Esophagus (tissue), 2 donors: Measurements from ENCODE around the gene LSM10. TPM values are rescaled to one million over a fixed set of nuclear protein-coding genes. Genes with fewer than 3 reads are reported as not detected.
A peak's percentile ranks its signal among the peaks of the same experiment; 100 is the strongest.

Experiments used
- H3K27ac ChIP-seq, 2 donors: one replicate each; pipeline ENCODE4 v1.5.1; 2013; ENCODE audit warnings: low read depth in 2 of 2, mild to moderate bottlenecking in 2 of 2, inconsistent platforms in 1 of 2, low read length in 1 of 2, moderate library complexity in 1 of 2
- H3K27me3 ChIP-seq, 2 donors: one replicate each; pipeline ENCODE4 v1.6.1; 2013; ENCODE audit warnings: low read length in 2 of 2, control low read depth in 1 of 2, mild to moderate bottlenecking in 1 of 2; ENCODE audit not compliant: insufficient read depth in 2 of 2, control insufficient read depth in 1 of 2
- H3K36me3 ChIP-seq, 2 donors: one replicate each; pipeline ENCODE4 v1.6.1; 2013; ENCODE audit warnings: low read length in 1 of 2; ENCODE audit not compliant: control insufficient read depth in 2 of 2, insufficient read depth in 2 of 2
- H3K4me1 ChIP-seq, 2 donors: one replicate each; pipeline ENCODE4 v1.6.1; 2013; ENCODE audit warnings: low read length in 1 of 2; ENCODE audit not compliant: control insufficient read depth in 2 of 2, insufficient read depth in 2 of 2
- H3K4me3 ChIP-seq, 2 donors: one replicate each; pipeline ENCODE4 v1.5.1; 2013; ENCODE audit warnings: low read length in 2 of 2, mild to moderate bottlenecking in 2 of 2, low read depth in 1 of 2, moderate library complexity in 1 of 2
- H3K9me3 ChIP-seq, 2 donors: one replicate each; pipeline ENCODE4 v1.6.1; 2013; ENCODE audit warnings: mild to moderate bottlenecking in 2 of 2, low read depth in 1 of 2, low read length in 1 of 2, moderate library complexity in 1 of 2; ENCODE audit not compliant: control insufficient read depth in 2 of 2, insufficient read depth in 1 of 2
- WGBS, 2 donors: extraction: QIAGEN DNeasy Blood & Tissue Kit; methylation state at CpG; one replicate each; pipeline ENCODE4 v1.1.7; 2013; 5-methylcytosine and 5-hydroxymethylcytosine counted together
- polyA plus RNA-seq, 2 donors: library from polyadenylated mRNA; stranded (reverse); fragments of 200-250 nt; gene quantifications; one replicate each; pipeline ENCODE4 v1.2.3, GENCODE V29; 2013
- donor health status: healthy with polysubstance abuse.
- donor health status: Bipolar disorder and iron deficiency.

The LSM10 gene
- polyA plus RNA-seq, 2 donors = 16.8 to 30.7 TPM

DNA sequence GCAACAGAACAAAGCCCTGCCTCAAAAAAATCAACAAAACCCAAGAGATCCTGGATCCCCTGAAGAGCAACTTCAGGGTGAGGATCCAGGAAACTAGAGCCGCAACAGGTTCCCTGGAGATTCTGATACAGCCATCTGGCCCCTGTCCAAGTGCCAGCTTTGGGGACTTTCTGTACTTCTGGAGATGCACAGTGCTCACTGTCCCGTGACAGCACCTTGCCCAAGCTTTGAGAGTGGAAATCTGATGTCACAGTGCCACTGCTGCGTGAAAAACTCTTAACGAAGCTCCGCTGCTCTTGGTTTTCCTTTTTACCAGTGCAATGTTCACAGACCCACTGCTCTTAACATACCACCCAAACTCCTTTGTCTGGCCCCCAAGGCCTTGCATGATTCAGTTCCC lies 38.3 kb downstream of the LSM10 start:
- H3K36me3 ChIP-seq = peaks cover 24 to 37% of the 10 kb centered on the region in 2 donors
- WGBS, 2 donors = 90 to 94% methylated on average over 5 of the region's 5 CpGs
- peak overlapping the region; percentile 59 to 90 for H3K27ac ChIP-seq
- no peaks in the 10 kb centered on the region for H3K27me3 ChIP-seq
- no peaks in the 10 kb centered on the region for H3K4me1 ChIP-seq
- no peaks in the 10 kb centered on the region for H3K9me3 ChIP-seq
- no peak overlapping the region for H3K4me3 ChIP-seq

DNA sequence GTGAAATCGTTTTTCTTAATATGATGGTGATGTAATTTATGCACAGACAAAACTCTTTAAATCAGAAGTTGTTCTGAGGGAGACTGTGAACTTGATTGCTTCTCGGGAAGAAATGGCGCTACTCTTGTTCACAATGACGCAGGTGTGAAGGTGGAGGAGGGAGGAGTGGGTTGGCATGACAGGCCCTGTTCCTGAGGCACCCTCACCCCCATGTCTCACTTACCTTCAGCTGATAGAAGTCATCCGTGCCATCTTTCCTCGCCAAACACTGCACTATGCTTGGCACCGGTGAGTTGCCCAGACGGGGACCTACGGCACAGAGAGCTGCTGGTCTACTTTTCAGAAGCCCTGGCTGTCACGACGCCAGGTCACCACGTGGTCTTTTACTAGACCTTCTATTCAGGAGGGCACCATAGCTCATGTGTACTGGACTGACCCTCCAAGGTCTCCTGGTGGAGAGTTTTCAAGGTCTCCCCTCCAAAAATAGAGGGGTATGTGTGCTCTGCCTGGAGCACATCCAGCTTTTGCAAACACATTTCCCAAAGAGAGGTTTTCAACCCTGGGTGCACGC lies 39.1 kb downstream of the LSM10 start:
- no peaks in the 10 kb centered on the region for H3K4me1 ChIP-seq
- no peaks in the 10 kb centered on the region for H3K27me3 ChIP-seq
- H3K36me3 ChIP-seq = peaks cover 25 to 42% of the 10 kb centered on the region in 2 donors
- no peak overlapping the region for H3K4me3 ChIP-seq
- H3K27ac ChIP-seq = no peak overlapping the region
- H3K9me3 ChIP-seq = no peaks in the 10 kb centered on the region
- WGBS, 2 donors = 90 to 93% methylated on average over 13 of the region's 13 CpGs

DNA sequence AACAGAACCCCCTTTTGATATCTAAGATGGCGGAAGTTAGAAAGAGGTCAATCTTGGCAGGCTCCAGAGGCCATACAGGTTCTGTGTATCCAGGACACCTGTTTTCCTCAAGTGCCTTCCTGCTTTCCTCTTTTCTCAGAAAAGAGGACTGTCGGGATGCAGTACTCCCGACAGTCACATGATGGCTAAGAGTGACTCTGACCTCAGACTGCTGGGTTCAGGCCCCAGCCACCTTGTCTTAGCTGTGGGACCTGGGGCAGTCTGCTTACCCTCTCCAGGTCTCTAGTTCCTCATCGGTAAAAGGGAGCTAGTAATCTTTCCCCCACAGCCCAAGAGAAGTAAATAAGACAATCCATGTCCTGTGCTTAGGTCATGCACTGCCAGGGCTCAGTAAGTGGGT lies 41.9 kb downstream of the LSM10 start:
- peak overlapping the region in 1 of 2 donors; percentile 1 for H3K27ac ChIP-seq
- no peaks in the 10 kb centered on the region for H3K27me3 ChIP-seq
- no peak overlapping the region for H3K4me3 ChIP-seq
- WGBS, 2 donors = 71 to 79% methylated on average over 4 of the region's 4 CpGs
- peaks cover 3 to 16% of the 10 kb centered on the region in 2 donors for H3K4me1 ChIP-seq
- H3K36me3 ChIP-seq = peaks cover 24 to 49% of the 10 kb centered on the region in 2 donors
- no peaks in the 10 kb centered on the region for H3K9me3 ChIP-seq

DNA sequence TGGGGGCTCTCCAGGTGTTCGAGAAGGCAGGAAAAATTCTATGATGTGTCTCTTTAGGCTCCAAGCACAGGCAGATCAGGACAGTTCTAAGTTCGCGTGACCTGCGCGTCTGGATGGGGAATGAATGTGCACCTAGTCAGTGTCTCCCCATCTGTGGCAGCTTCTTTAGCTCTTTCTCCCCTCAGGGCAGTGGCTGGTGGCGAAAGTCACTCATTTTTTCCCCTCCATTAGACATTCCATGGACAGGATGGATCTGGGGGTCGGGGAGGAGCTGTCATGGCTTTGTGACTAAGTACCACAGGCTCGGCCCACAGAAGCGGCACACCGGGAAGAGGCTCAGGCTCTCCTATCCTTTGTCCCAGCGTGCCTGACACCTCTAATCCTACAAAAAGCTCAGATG lies 43.2 kb downstream of the LSM10 start:
- Histone ChIP-seq H3K36me3 (peaks cover 21 to 52% of the 10 kb centered on the region in 2 donors), H3K27ac (peak overlapping the region in 1 of 2 donors; percentile 48), H3K9me3 (no peaks in the 10 kb centered on the region), H3K4me1 (peaks cover 5 to 28% of the 10 kb centered on the region in 2 donors), H3K4me3 (no peak overlapping the region), H3K27me3 (no peaks in the 10 kb centered on the region)
- 91 to 95% methylated on average over 11 of the region's 11 CpGs for WGBS, 2 donors

DNA sequence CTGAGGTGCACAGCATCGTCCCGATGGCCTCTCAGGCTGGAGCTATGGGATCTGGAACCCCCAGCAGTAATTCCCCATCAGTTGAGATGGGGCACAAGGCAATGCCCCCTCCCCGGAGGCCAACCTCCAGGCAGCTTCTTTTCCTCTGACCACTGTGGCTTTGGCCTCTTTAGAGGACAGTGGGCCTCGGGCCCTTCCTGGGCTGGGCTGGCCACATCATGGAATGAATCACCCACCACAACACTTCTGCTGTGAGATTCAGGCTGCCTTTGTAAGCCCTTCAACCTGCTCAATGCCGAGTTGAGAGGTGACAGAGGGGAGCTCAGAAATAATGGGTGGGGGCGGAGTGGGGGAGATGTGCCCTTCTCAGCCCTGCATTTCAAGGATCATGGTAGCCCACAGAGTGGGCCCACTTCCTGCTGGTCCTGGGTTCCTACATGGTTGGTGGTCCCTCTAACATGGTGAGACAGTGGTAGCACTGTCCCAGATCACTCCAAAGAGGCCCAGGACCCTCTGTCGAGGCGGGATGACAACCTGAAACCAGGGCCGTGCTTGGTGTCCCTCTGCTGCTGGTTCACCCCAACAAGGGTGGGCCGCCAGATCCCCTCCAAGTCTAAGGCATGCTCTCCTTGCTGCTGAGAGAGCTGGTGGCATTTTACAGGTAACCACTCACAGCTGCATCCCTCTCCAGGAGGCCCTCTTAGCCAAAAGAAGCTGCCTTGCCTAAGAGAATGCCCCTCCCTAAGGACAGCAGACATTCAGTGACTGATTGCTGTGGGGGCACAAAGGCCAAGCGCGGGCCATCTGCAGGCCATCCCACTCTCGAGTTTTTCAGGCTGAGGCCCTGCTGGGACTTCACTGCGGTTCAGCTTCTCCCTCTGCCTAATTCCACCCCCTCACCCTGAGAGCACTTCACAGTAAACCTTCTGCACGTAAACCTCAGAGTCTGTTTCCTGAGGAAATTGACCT lies 44.5 kb downstream of the LSM10 start:
- Histone ChIP-seq H3K36me3 (peaks cover 22 to 54% of the 10 kb centered on the region in 2 donors), H3K27me3 (no peaks in the 10 kb centered on the region), H3K4me1 (peaks cover 5 to 31% of the 10 kb centered on the region in 2 donors), H3K27ac (peak overlapping the region in 1 of 2 donors; percentile 26), H3K4me3 (no peak overlapping the region), H3K9me3 (no peaks in the 10 kb centered on the region)
- WGBS, 2 donors = 82 to 85% methylated on average over 15 of the region's 15 CpGs

DNA sequence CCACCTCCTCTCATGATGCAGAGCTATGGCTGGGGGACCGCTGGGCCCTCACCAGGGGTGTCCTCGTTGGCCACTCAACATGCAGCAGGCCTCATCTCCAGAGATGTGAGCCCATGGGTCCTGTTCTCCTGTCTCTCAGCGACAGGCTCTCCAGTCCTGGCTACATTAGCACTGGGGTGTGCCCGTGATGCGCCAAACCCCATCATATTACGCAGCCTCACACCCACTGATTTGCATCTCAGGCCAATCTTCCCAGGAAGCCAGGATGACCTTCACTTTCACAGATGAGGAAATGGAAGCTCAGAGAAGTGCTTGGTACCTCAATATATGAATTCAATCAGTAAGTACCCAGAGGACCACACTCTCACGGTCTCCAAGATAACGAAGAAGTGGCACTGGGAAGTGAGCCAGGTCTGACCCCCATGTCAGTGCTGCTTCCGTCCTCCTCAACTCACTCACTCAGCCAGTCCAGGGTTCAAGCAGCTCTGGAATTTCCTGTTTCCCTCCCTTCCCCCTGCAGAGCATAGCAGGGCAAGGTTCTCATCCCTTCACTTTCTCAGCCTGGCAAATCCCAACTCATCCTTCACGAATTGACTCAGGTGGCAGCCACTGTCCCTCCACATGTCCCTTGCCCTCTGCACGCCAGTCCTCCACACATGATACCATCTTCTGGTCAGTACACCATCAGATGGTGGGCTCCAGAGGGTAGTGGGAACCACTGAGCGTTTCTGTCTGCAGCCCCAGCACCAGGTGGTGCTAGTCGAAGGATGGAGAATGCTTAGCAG lies 45.4 kb downstream of the LSM10 start:
- Histone ChIP-seq H3K4me3 (no peak overlapping the region), H3K36me3 (peaks cover 22 to 52% of the 10 kb centered on the region in 2 donors), H3K9me3 (no peaks in the 10 kb centered on the region), H3K27me3 (no peaks in the 10 kb centered on the region), H3K4me1 (peaks cover 5 to 31% of the 10 kb centered on the region in 2 donors), H3K27ac (peak overlapping the region; percentile 85 to 89)
- WGBS, 2 donors = 85 to 86% methylated on average over 13 of the region's 13 CpGs

DNA sequence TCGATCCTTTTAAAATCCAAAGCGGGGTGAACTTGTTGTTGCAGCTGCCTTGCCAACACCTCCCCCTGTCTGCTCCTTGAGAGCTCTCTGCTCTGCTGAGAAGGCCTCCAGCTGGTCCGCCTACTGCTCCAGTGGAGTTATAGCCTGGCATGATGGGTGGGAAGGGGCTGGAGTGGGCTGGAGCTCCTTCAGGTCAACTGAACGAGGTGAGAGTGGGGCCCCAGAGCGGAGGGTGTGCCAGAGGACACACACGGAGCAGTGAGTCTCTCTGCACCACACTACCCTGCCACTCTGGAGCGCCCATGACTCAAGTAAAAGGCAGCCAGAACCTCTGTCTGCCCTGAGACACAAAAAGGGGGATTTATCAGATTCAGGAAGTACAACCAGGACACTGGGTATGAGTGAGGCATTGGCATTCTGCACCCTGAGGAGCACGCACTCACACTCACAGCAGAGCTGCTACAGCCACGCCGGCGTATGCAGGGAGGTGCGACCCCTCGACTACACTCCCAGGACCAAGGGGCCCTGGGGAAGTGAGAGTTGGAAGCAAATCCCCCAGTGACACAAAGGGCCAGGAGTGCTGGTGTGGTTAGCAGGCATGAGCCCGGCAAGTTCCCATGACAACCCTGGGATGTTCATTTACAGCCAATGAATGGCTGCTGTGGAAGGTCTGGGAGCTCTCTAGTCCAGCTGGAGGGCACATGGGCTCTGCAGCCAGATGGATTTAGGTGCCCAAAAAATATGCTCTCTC lies 46.3 kb downstream of the LSM10 start:
- Histone ChIP-seq H3K4me3 (no peak overlapping the region), H3K27me3 (no peaks in the 10 kb centered on the region), H3K36me3 (peaks cover 22 to 54% of the 10 kb centered on the region in 2 donors), H3K9me3 (no peaks in the 10 kb centered on the region), H3K27ac (peak overlapping the region; percentile 85 to 89), H3K4me1 (peaks cover 5 to 31% of the 10 kb centered on the region in 2 donors)
- 66 to 69% methylated on average over 14 of the region's 14 CpGs for whole genome bisulfite sequencing, 2 donors

DNA sequence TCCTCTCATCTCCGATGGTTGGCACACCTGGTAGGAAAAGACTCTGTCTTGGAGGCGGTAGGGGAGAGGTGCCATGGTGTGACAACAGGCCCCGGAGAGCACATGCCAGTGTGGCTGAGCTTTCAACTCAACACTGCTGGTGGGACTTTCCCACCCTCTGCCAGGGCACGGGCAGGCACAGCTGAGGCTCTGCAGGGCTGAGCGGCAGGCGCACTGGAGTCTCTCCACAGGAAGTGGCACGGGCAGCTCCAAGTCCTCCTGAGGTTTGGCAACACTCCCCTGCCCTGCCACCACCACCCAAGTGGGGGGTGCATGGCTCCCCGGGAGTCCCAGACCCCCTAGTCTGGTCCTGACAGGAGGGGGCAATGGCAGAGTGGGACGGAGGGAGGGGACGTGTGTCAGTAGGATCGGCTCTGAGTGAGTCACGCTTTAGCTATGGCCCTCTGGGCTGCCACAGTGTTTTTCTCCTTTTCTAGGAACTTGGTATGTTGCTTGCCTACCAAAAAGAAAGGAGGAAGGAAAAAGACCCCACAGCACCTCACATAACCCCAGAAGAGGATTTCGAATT lies 47.0 kb downstream of the LSM10 start:
- Histone ChIP-seq H3K4me1 (peaks cover 5 to 31% of the 10 kb centered on the region in 2 donors), H3K36me3 (peaks cover 22 to 56% of the 10 kb centered on the region in 2 donors), H3K27me3 (no peaks in the 10 kb centered on the region), H3K27ac (peak overlapping the region; percentile 85 to 89), H3K4me3 (no peak overlapping the region), H3K9me3 (no peaks in the 10 kb centered on the region)
- WGBS, 2 donors = 31 to 44% methylated on average over 13 of the region's 13 CpGs
